PC-9 (cell line): ENCODE results near the gene CCDC85B. TPM values are rescaled to one million over a fixed set of nuclear protein-coding genes. Genes with fewer than 3 reads are reported as not detected.

Source experiments
- BruUV-seq: library from RNA; stranded (reverse); fragments of 400-500 nt; replicated peaks from 2 replicates; lab custom pipeline; 2021; lab: Mats Ljungman, UMichigan
- CTCF ChIA-PET: fragments of 300-600 bp; sonication (Branson Sonifier 250); formaldehyde crosslinking; loops from one replicate; lab custom pipeline; 2022; ENCODE audit warnings: antibody characterized with exemption; lab: Charles Lee
- POLR2A ChIA-PET: fragments of 300-600 bp; sonication (Branson Sonifier 250); formaldehyde crosslinking; loops from one replicate; lab custom pipeline; 2022; ENCODE audit warnings: antibody characterized with exemption; ENCODE audit not compliant: unreplicated experiment; lab: Charles Lee
- DNase-seq, 2 experiments: peaks; one replicate each; pipeline versions ENCODE4 v3.0.0 to v3.0.0-alpha.2; 2015 to 2022; ENCODE audit warnings: mixed read lengths in 1 of 2
- H2AFZ ChIP-seq: fragments of 200-600 bp; sonication (generic); 2 replicates; pipeline ENCODE4 v1.8.1; 2017; ENCODE audit warnings: antibody characterized with exemption
- H3F3A ChIP-seq: fragments of 200-600 bp; sonication (generic); 2 replicates; pipeline ENCODE4 v1.8.1; 2017; ENCODE audit warnings: antibody characterized with exemption, mild to moderate bottlenecking, low read depth; ENCODE audit not compliant: insufficient read depth
- H3K27ac ChIP-seq: fragments of 200-600 bp; sonication (generic); 2 replicates; pipeline ENCODE4 v1.6.1; 2016; ENCODE audit warnings: mixed run types
- H3K27me3 ChIP-seq: fragments of 200-600 bp; sonication (generic); 2 replicates; pipeline ENCODE4 v1.6.1; 2016; ENCODE audit warnings: low read depth, mixed run types; ENCODE audit not compliant: insufficient read depth
- H3K36me3 ChIP-seq: fragments of 200-600 bp; sonication (generic); 2 replicates; pipeline ENCODE4 v1.6.1; 2016; ENCODE audit warnings: low read depth, mixed run types
- H3K4me1 ChIP-seq: fragments of 200-600 bp; sonication (generic); replicated peaks from 2 replicates; pipeline ENCODE4 v1.6.1; 2016; ENCODE audit warnings: mixed run types; ENCODE audit not compliant: insufficient read depth
- H3K4me2 ChIP-seq: fragments of 200-600 bp; sonication (generic); 2 replicates; pipeline ENCODE4 v1.6.1; 2017; ENCODE audit warnings: mixed run types
- H3K4me3 ChIP-seq: fragments of 200-600 bp; sonication (generic); 2 replicates; pipeline ENCODE4 v1.6.1; 2016; ENCODE audit warnings: mixed run types
- H3K79me2 ChIP-seq: fragments of 200-600 bp; sonication (generic); 2 replicates; pipeline ENCODE4 v1.6.1; 2017; ENCODE audit warnings: low read depth, mixed run types
- H3K9me2 ChIP-seq: fragments of 200-600 bp; sonication (generic); 2 replicates; pipeline ENCODE4 v1.8.1; 2017; ENCODE audit warnings: mild to moderate bottlenecking; ENCODE audit not compliant: insufficient read depth
- H3K9me3 ChIP-seq: fragments of 200-600 bp; sonication (generic); 2 replicates; pipeline ENCODE4 v1.8.1; 2016; ENCODE audit warnings: low read depth; ENCODE audit not compliant: insufficient read depth
- H4K20me1 ChIP-seq: fragments of 200-600 bp; sonication (generic); 2 replicates; pipeline ENCODE4 v1.8.1; 2017; ENCODE audit not compliant: insufficient read depth
- CTCF ChIP-seq: fragments of 200-600 bp; sonication (generic); conservative IDR thresholded peaks from 2 replicates; pipeline ENCODE4 v1.6.1; 2017; ENCODE audit warnings: mixed run types, antibody characterized with exemption, mild to moderate bottlenecking, moderate library complexity
- EZH2 ChIP-seq: fragments of 200-600 bp; sonication (generic); IDR thresholded peaks from 2 replicates; pipeline ENCODE4 v1.8.0; 2017; ENCODE audit warnings: antibody characterized with exemption, low read depth
- intact Hi-C: fragments of 100-400 bp; cut with micrococcal nuclease; formaldehyde crosslinking; loops from one replicate; pipeline ENCODE4 v1.10.0; 2022; ENCODE audit not compliant: unreplicated experiment
- total RNA-seq: library from RNA; stranded (reverse); gene quantifications from 2 replicates; pipeline ENCODE4 v1.2.3, GENCODE V29; 2021

Gene CCDC85B
- total RNA-seq, 1 experiment from 2014 or later, result 45.0 TPM

GRCh38 chr11:65869643-65870306, 20.7 kb upstream of the CCDC85B start:
- TF ChIP-seq EZH2 (no peak), CTCF (no peak)
- POLR2A ChIA-PET, result interaction anchor here (0.6 to 0.7 kb wide), 2 partner anchors 11 to 211 kb away, joined by 3 to 5 read pairs; no protein-coding TSS in a partner anchor
- H4K20me1 ChIP-seq, result no peaks in the 10 kb centered on the region
- DNase-seq, result no peak
- CTCF ChIA-PET, result no interaction called here
- no TSS peak for BruUV-seq
- H2AFZ ChIP-seq, result no peak overlapping the region
- intact Hi-C loops, result no loop called here
- peaks cover 38% of the 10 kb centered on the region for H3F3A ChIP-seq
- no peak overlapping the region for H3K4me3 ChIP-seq
- no peaks in the 10 kb centered on the region for H3K9me2 ChIP-seq
- peaks cover 6% of the 10 kb centered on the region; the same call in 1 of the 2 replicates for H3K36me3 ChIP-seq
- no peaks in the 10 kb centered on the region for H3K9me3 ChIP-seq
- no peaks in the 10 kb centered on the region for H3K27me3 ChIP-seq
- H3K79me2 ChIP-seq, result no peaks in the 10 kb centered on the region
- no peak overlapping the region for H3K27ac ChIP-seq
- H3K4me1 ChIP-seq, result peaks cover 4% of the 10 kb centered on the region; the same call in 1 of the 2 replicates
- H3K4me2 ChIP-seq, result no peak overlapping the region

- ChIA-PET CTCF (no interaction called here), POLR2A (no interaction called here)
- H3F3A ChIP-seq, result peaks cover 38% of the 10 kb centered on the region
- no TSS peak for BruUV-seq
- no peak for DNase-seq
- no peaks in the 10 kb centered on the region for H3K9me3 ChIP-seq
- H3K27ac ChIP-seq, result no peak overlapping the region
- H2AFZ ChIP-seq, result no peak overlapping the region
- TF ChIP-seq EZH2 (no peak), CTCF (no peak)
- H3K4me1 ChIP-seq, result peaks cover 4% of the 10 kb centered on the region; the same call in 1 of the 2 replicates
- H3K79me2 ChIP-seq, result no peaks in the 10 kb centered on the region
- no peaks in the 10 kb centered on the region for H3K9me2 ChIP-seq
- H3K4me2 ChIP-seq, result no peak overlapping the region
- H3K27me3 ChIP-seq, result no peaks in the 10 kb centered on the region
- H4K20me1 ChIP-seq, result no peaks in the 10 kb centered on the region
- peaks cover under 1% of the 10 kb centered on the region; the same call in 1 of the 2 replicates for H3K36me3 ChIP-seq
- intact Hi-C loops, result no loop called here
- no peak overlapping the region for H3K4me3 ChIP-seq
Measured at GRCh38 chr11:65870307-65870658, 20.2 kb upstream of the CCDC85B start.

GRCh38 chr11:65870706-65871681, 19.5 kb upstream of the CCDC85B start:
- H4K20me1 ChIP-seq, result no peaks in the 10 kb centered on the region
- no peak overlapping the region for H3K27ac ChIP-seq
- no peaks in the 10 kb centered on the region for H3K79me2 ChIP-seq
- no peak overlapping the region for H3K4me3 ChIP-seq
- H3K36me3 ChIP-seq, result no peaks in the 10 kb centered on the region
- DNase-seq, result no peak
- ChIA-PET CTCF (interaction anchor here (1.1 kb wide), 1 partner anchor 18 kb away, joined by 4 read pairs; no protein-coding TSS in a partner anchor), POLR2A (interaction anchor here (0.5 to 1.1 kb wide), 5 partner anchors 10 to 464 kb away, joined by 3 to 6 read pairs (median 4); partner anchors contain the start of gene FIBP)
- no peaks in the 10 kb centered on the region for H3K9me3 ChIP-seq
- BruUV-seq, result no TSS peak
- peaks cover 35% of the 10 kb centered on the region for H3F3A ChIP-seq
- TF ChIP-seq CTCF, result no peak
- no peak for TF ChIP-seq EZH2
- H3K9me2 ChIP-seq, result no peaks in the 10 kb centered on the region
- no peak overlapping the region for H3K4me2 ChIP-seq
- H2AFZ ChIP-seq, result no peak overlapping the region
- intact Hi-C loops, result no loop called here
- no peaks in the 10 kb centered on the region for H3K27me3 ChIP-seq
- H3K4me1 ChIP-seq, result peaks cover 4% of the 10 kb centered on the region; the same call in 1 of the 2 replicates
